Fibroblast of lung (primary cell): ENCODE measurements around the gene KIAA1217. TPM values are rescaled to one million over a fixed set of nuclear protein-coding genes. Genes with fewer than 3 reads are reported as not detected.

Source experiments
- DNase-seq, 2 donors: peaks; one replicate each; pipeline versions ENCODE4 v3.0.0 to v3.0.0-alpha.2; 2010; ENCODE audit warnings: low read depth in 2 of 2
- H2AFZ ChIP-seq: 2 replicates; pipeline ENCODE4 v1.5.1; 2012; ENCODE audit warnings: low read length, control low read depth, inconsistent platforms
- H3K27ac ChIP-seq: 2 replicates; pipeline ENCODE4 v1.5.1; 2011; ENCODE audit warnings: low read length, control low read depth; ENCODE audit not compliant: insufficient read depth
- H3K27me3 ChIP-seq: 2 replicates; pipeline ENCODE4 v1.5.1; 2011; ENCODE audit warnings: mild to moderate bottlenecking, low read length; ENCODE audit not compliant: control insufficient read depth, insufficient read depth
- H3K36me3 ChIP-seq: 2 replicates; pipeline ENCODE4 v1.5.1; 2011; ENCODE audit warnings: low read length; ENCODE audit not compliant: control insufficient read depth, insufficient read depth
- H3K4me1 ChIP-seq: 2 replicates; pipeline ENCODE4 v1.5.1; 2011; ENCODE audit warnings: low read length; ENCODE audit not compliant: control insufficient read depth, insufficient read depth; ENCODE audit errors: extremely low read depth
- H3K4me2 ChIP-seq: 2 replicates; pipeline ENCODE4 v1.5.1; 2011; ENCODE audit warnings: low read length, control low read depth; ENCODE audit not compliant: insufficient read depth; ENCODE audit errors: extremely low read depth
- H3K4me3 ChIP-seq, 4 experiments: fragments of 200-600 bp in 1 of 4; sonication (generic) in 1 of 4; replicated peaks in 1 of 4; 2 replicates each; pipeline ENCODE4 v1.5.1; 2011 to 2016; ENCODE audit warnings: low read length in 4 of 4, low read depth in 3 of 4, mild to moderate bottlenecking in 3 of 4, control low read depth in 2 of 4, inconsistent platforms in 1 of 4, mixed read lengths in 1 of 4; ENCODE audit not compliant: insufficient read depth in 1 of 4; ENCODE audit errors: control extremely low read depth in 1 of 4
- H3K79me2 ChIP-seq: 2 replicates; pipeline ENCODE4 v1.5.1; 2012; ENCODE audit warnings: mild to moderate bottlenecking, low read length, inconsistent platforms; ENCODE audit not compliant: control insufficient read depth, insufficient read depth
- H3K9ac ChIP-seq: 2 replicates; pipeline ENCODE4 v1.5.1; 2011; ENCODE audit warnings: mild to moderate bottlenecking, low read length, control low read depth; ENCODE audit not compliant: insufficient read depth
- H3K9me3 ChIP-seq: 2 replicates; pipeline ENCODE4 v1.5.1; 2012; ENCODE audit warnings: low read depth, low read length; ENCODE audit not compliant: control insufficient read depth, insufficient read depth
- H4K20me1 ChIP-seq: 2 replicates; pipeline ENCODE4 v1.5.1; 2011; ENCODE audit warnings: low read length; ENCODE audit not compliant: control insufficient read depth, insufficient read depth; ENCODE audit errors: extremely low read depth
- EZH2 ChIP-seq: IDR thresholded peaks from 2 replicates; pipeline ENCODE4 v1.5.1; 2012; ENCODE audit warnings: low read length, control low read depth, mild to moderate bottlenecking; ENCODE audit errors: missing control alignments
- polyA plus RNA-seq, 2 donors: library from polyadenylated mRNA; depleted of rRNA in 1 of 2; stranded (reverse) in 1 of 2; unstranded in 1 of 2; fragments of >200 nt; gene quantifications; 2 replicates each; pipeline ENCODE4 v1.2.1, GENCODE V29; 2011 to 2012; ENCODE audit warnings: missing spikeins in 1 of 2
- total RNA-seq: library from RNA; depleted of rRNA; stranded (reverse); fragments of >200 nt; gene quantifications from 2 replicates; pipeline ENCODE4 v1.2.1, GENCODE V29; 2014
- TF ChIP-seq, protein P1 (sequence below), 2 donors: IDR thresholded peaks in 1 of 2; conservative IDR thresholded peaks in 1 of 2; 1 replicate in 1 of 2; 2 replicates in 1 of 2; pipeline ENCODE4 v1.5.1; 2011 to 2012; ENCODE audit warnings: low read length in 2 of 2, control low read depth in 1 of 2, inconsistent platforms in 1 of 2, low read depth in 1 of 2, mild to moderate bottlenecking in 1 of 2

The KIAA1217 gene
- total and polyA plus RNA-seq, 2 donors (not counting 1 experiment from before 2014, with no cell fraction given), result 0.92 to 1.5 TPM

DNA sequence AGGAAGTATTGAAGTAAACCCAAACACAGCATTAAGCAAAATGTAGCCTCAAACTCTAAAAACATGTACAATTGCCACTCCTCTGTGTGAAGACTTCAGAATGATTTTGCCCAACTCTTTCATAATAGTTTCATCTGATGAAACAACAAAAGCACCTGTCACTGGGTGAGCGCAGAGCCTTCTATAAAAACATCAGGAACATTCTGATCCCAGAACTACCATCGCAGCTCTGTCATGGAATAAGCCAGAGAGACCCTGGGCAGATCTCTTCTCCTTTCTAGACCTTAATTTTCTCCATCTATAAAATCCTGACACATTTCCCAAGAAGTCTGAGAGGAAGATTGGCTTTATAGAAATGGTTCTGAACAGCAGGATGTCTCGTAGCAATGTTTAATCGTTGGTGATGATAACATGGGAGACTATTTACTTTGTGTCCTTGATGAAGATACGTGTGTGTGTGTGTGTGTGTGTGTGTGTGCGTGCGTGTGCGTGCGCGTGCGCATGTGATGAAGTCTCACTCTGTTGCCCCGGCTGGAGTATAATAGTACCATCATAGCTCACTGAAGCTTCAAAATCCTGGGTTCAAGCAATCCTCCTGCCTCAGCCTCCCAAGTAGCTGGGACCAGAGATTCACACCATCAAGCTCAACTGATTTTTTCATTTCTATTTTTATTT is 198.0 kb downstream of the KIAA1217 start:
- no peak overlapping the region for H3K27ac ChIP-seq
- H3K4me2 ChIP-seq, result no peak overlapping the region
- TF ChIP-seq, protein P1, sequence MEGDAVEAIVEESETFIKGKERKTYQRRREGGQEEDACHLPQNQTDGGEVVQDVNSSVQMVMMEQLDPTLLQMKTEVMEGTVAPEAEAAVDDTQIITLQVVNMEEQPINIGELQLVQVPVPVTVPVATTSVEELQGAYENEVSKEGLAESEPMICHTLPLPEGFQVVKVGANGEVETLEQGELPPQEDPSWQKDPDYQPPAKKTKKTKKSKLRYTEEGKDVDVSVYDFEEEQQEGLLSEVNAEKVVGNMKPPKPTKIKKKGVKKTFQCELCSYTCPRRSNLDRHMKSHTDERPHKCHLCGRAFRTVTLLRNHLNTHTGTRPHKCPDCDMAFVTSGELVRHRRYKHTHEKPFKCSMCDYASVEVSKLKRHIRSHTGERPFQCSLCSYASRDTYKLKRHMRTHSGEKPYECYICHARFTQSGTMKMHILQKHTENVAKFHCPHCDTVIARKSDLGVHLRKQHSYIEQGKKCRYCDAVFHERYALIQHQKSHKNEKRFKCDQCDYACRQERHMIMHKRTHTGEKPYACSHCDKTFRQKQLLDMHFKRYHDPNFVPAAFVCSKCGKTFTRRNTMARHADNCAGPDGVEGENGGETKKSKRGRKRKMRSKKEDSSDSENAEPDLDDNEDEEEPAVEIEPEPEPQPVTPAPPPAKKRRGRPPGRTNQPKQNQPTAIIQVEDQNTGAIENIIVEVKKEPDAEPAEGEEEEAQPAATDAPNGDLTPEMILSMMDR (conservative IDR thresholded peaks at IDR 0.05 in 1 of 2, IDR thresholded peaks at IDR 0.05 in 1 of 2; ENCODE audit: low read depth in 1 of 2, low read length in 2 of 2), result no peak
- TF ChIP-seq EZH2, result no peak
- H3K9ac ChIP-seq, result no peak overlapping the region
- H3K36me3 ChIP-seq, result no peaks in the 10 kb centered on the region
- no peak overlapping the region for H3K4me3 ChIP-seq
- no peaks in the 10 kb centered on the region for H3K4me1 ChIP-seq
- H3K79me2 ChIP-seq, result no peaks in the 10 kb centered on the region
- no peaks in the 10 kb centered on the region for H3K27me3 ChIP-seq
- DNase-seq, result no peak
- no peaks in the 10 kb centered on the region for H4K20me1 ChIP-seq
- no peak overlapping the region for H2AFZ ChIP-seq
- H3K9me3 ChIP-seq, result no peaks in the 10 kb centered on the region

DNA sequence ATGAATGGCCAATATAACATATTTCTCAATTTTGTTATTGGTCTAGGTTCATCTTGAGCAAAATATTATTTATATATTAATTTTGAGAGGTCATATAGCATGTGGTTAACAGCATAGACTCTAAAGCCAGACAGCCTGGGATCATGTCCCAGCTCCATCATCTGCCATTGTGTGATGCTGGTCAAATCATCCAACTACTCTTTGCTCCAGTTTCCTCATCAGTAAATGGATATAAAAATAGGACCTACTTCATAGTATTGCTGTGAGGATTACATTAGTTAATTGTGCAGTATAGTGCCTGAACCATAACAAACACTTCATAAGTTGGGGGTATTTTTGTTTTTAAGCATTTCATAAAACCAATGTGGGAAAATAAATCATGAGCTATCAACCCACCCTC is 199.0 kb downstream of the KIAA1217 start:
- Histone ChIP-seq H3K27ac (no peak overlapping the region), H3K79me2 (no peaks in the 10 kb centered on the region), H3K4me1 (no peaks in the 10 kb centered on the region), H3K4me3 (no peak overlapping the region), H3K9ac (no peak overlapping the region), H3K36me3 (no peaks in the 10 kb centered on the region), H3K4me2 (no peak overlapping the region), H3K27me3 (no peaks in the 10 kb centered on the region), H4K20me1 (no peaks in the 10 kb centered on the region), H2AFZ (no peak overlapping the region), H3K9me3 (no peaks in the 10 kb centered on the region)
- no peak for TF ChIP-seq EZH2
- TF ChIP-seq, protein P1 (conservative IDR thresholded peaks at IDR 0.05 in 1 of 2, IDR thresholded peaks at IDR 0.05 in 1 of 2; ENCODE audit: low read depth in 1 of 2, low read length in 2 of 2), result no peak
- no peak for DNase-seq

DNA sequence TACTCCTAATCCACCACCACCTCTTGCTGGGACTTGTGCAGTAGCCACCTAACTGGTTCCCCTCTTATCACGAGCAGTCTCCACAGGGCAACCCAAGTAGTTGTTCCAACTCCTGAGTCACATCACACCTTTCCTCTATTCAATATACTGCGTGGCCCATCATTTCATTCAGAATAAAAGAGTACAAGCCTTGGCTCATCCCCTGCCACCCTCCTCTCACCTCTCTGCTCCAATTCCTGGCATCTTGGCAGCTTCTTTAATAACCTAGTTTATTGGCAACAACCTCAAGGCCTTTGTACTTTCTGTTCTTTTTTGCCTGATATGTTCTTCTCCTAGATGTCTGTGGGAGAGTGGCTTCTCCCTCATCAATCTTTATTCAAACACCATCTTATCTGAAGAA is 199.4 kb downstream of the KIAA1217 start:
- H3K4me2 ChIP-seq, result no peak overlapping the region
- H3K9me3 ChIP-seq, result no peaks in the 10 kb centered on the region
- no peak for DNase-seq
- H3K36me3 ChIP-seq, result no peaks in the 10 kb centered on the region
- no peaks in the 10 kb centered on the region for H4K20me1 ChIP-seq
- H2AFZ ChIP-seq, result no peak overlapping the region
- no peak overlapping the region for H3K4me3 ChIP-seq
- TF ChIP-seq, protein P1 (conservative IDR thresholded peaks at IDR 0.05 in 1 of 2, IDR thresholded peaks at IDR 0.05 in 1 of 2; ENCODE audit: low read depth in 1 of 2, low read length in 2 of 2), result no peak
- TF ChIP-seq EZH2, result no peak
- no peaks in the 10 kb centered on the region for H3K27me3 ChIP-seq
- no peaks in the 10 kb centered on the region for H3K79me2 ChIP-seq
- no peak overlapping the region for H3K9ac ChIP-seq
- no peaks in the 10 kb centered on the region for H3K4me1 ChIP-seq
- H3K27ac ChIP-seq, result no peak overlapping the region
